NCI-H2196 (cell line): ENCODE measurements around the gene PPFIBP1.
A peak's percentile ranks its signal among the peaks of the same experiment; 100 is the strongest.
"Not testable (repeated sequence)": the region's sequence is repeated elsewhere in the genome, so short reads cannot be mapped to it uniquely, and the experiment has no call there.

Source experiments
- DNase-seq: peaks from one replicate; lab custom pipeline; 2025; ENCODE audit not compliant: unreplicated experiment; lab: John Stamatoyannopoulos, UW

Gene PPFIBP1

DNA sequence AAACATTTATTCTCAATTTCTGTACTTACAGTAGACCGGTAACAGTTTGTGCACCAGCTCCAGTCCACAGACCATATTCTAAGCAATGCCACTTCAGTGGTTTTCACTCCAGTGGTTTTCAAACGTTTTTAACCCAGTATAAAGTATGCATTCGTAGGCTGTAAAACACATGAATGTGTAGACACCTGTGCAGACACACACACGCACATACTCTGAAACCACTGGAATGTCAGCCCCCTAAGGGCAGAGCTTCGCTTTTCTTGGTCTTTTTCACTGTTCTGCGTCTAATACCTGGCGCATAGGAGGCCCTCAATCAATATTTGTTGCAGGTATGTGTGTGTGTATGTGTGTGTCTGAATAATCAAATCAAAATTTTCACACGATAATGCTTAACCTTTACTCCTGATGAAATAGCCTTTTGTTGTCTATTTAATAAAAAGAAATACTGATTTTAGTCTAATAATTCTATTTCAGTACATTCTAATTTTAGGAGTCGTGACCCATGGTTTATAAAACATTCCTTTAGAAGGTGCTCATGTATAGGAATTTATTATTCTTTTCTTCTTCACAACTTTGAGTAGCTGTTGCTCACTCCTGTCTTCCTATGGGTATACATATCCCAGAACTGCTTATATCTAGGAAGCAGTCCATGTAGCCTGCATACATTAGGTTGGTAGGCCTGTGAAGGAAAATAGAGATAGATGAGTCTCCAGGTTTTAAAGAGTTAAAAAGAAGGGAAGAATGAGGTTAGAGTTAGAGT is 98.6 kb downstream of the PPFIBP1 start:
- DNase-seq = no peak

DNA sequence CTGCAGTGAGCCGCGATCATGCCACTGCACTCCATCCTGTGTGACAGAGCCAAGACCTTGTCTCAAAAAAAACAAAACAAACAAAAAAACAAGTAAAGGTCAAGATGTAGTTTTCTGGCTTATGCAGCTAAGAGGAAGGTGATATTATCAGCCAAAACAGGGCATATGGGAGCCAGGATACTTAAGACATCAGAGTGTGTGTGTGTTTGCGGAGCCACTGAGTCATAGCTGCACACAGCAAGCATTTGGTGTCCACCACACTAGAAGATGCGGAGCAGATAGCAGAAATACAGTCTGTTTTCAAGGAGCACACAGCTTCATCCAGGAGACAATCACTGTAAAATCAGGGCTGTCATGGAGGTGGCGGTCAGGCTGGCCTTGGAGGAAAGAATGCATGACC is 99.6 kb downstream of the PPFIBP1 start:
- DNase-seq = no peak

DNA sequence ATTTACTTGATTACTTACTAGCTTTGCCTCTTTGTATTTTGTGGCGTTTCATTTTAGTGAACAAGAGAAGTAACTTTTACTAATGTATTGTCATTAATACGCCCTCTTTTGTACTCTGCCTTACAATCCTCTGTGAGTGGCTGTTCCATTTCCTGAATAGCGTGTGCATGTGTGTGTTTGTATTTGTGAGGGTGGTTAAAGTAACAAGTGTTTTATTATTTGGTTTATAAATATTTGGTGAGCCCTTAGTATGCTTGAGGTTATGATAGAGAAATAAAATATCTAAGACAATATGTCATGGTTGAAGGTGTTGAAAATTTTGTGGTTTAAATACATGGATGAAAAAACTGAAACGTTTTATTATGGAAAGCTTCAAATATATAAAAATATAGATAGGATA is 100.6 kb downstream of the PPFIBP1 start:
- DNase-seq = no peak

DNA sequence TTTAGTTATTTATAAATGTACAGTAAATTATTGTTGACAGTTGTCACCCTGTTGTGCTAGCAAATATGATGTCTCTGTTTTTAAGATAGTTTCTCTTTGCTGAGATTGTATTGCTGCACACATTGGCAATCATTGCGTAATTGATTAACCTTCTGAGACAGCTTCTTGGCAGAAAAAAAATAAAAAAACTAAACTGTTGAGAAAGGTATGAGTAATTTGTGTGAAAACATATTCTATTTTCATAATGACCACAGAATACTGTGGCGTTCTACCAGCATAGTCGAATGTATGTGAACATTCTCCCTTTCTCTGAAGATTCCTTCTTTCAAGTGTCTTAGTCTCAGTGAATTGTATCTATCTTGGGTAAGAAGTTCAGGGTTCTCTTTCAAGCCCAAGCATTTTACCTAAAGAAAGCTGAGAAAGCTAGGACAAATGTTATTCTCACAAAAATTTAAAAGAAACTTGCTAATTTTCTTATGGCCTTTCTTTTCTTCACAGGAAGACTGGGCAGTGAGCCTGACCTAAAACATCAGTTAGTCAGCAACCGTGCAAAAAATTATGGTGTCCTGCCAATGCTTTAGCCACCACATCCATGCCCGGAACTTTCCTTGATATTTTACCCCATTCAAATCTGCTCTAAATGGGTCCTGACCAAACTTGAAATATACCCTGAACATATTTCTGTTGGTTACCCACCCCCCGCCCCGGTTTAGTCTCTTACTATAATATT is 103.3 kb downstream of the PPFIBP1 start:
- no peak for DNase-seq

DNA sequence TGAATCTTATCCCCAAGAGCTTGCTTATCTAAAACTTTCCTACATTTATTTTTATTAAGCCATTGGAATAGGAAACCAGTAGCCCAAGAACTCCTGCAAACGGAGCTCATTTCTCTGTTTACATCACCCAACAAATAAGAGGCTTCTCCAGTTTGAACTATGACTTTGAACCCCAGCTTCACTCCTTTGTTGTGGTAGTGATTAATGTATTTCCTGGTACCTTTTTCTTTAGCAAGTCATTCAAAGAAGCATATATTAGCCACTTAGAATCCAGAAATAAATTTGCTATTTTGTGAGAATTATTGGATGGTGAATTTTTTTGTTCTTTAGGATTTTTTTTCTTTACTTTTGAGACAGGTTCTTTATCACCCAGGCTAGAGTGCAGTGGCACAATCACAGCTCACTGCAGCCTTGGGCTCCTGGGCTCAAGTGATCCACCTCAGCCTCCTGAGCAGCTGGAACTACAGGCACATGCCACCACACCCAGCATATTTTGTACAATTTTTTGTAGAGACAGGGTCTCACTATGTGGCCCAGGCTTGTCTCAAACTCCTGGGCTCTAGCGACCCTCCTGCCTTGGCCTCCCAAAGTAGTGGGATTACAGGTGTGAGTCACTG is 104.0 kb downstream of the PPFIBP1 start:
- DNase-seq = not testable (repeated sequence)

DNA sequence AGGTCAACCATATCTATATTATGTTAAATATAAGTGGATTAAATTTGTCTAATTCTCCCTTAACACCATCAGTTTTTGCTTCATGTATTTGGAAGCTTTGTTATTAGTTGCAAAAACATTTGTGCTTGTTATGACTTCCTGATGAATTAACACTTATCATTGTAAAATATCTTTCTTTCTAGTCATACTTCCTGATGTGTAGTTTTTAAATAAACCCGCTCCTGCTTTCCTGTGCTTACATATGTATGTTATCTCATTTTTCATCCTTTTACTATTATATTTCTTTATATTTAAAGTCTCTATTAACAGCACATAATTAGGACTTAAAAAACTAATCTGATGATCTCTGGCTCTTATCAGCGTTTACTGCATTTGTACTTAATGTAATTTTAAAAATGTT is 106.2 kb downstream of the PPFIBP1 start:
- DNase-seq = not testable (repeated sequence)

DNA sequence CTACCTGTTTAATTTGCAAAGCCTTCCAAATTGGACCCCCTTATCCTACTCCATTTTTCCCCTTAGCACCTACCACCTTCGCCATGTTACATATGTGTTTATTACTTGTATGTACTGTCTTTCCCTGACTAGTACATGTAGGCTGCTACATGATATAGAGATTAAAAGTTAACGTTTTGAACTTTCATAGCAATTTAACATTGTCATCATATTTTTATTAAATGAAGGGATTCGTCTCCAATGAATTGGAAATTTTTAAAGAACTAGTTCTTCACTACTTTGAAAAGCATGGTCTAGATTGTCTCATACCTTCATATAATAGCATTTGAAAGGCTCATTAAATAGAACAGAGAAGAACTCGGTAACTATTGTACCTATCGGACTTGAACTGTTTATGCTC is 107.4 kb downstream of the PPFIBP1 start:
- no peak for DNase-seq

DNA sequence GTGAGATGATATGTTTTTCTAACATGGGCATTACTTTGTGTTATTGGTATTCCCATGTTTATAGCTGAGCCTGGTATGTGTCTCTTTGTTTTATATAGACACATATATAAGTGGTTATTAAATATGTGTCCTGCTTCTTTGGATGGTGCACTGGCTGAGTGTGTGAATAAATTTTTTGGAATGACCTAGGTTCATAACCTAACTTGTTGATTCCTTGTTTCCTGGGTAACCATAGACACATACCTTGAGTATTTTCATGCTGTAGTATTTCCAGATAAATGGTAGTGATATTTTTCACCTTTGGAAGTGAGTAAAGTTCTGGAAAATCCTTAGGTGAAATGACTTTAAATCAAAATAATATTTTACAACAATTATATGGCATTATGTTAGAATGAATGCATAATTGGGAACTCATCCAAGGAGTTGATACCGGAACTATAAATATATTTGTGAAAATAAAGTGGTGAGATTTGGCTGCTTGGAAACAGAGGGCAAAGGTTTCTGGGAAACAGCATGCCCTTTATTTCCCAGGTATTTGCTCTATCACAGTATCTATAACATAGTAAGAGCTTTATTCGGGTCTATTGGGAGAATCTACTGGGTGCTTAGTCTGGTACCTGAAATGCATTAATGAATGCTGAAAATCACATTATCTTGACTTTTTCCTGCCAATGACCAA is 107.9 kb downstream of the PPFIBP1 start:
- no peak for DNase-seq

DNA sequence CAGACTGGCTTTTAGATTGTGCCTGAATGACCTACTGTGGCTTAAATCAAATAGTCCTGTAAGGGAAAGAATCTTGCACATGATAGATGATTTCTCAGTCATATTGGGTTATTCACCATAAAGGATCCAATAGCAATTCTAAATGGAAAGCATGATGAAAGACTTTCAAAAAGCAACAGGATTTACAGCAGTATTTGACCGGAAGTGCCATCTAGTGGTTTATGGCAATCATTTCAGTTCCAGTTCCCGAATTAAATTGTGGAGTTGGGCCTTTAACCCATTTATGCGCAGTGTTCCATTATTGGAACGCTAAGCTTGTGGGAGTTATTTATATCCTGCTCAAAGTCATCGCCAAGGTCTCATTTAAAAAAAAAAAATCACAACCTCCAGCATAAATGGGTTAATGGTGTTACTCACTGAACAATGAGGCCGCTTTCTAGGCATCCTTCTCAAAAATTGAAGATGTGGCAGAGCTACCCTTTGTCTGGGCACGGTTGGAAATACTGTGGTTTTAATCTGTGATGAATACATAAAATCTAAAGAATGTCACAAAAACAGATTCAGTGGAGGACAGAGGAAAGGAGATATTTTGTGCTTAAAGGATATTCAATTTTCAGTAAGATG is 111.5 kb downstream of the PPFIBP1 start:
- DNase-seq = peak; percentile 62

DNA sequence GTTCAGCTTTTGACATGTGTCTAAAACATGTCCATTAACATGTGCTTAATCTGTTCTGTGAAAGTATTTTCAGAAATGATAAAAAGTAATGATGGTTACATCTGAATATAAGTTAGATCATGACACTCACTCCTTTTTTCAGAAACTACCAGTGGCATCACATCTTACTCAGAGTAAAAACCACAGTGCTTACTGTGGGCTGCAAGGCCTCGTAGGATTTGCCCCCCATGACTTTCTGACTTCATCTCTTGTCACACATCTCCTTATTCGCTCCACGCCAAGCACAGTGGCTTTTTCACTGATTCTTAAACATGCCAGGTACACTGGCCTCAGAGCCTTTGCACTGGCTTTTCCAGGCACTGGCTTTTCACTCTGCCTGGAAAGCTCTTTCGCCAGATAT is 112.6 kb downstream of the PPFIBP1 start:
- not testable (repeated sequence) for DNase-seq

DNA sequence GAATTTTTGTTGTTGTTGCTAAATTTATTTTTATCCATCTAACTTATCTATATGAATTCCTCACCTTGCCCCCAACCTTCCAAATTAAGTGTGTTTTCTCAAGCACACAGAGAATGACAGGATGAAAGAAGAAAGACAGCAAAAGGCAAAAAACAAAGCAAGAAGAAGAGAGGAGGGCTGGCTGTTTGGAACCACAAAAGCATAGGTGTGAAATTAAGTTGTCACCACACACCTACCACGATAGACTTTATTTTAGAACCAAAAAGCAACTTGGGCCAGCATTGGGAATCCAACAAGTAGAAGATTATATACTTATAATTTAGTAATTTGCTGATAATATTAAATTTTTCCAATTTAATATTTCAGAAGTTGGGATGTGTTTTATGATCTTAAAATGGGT is 113.5 kb downstream of the PPFIBP1 start:
- DNase-seq = no peak

DNA sequence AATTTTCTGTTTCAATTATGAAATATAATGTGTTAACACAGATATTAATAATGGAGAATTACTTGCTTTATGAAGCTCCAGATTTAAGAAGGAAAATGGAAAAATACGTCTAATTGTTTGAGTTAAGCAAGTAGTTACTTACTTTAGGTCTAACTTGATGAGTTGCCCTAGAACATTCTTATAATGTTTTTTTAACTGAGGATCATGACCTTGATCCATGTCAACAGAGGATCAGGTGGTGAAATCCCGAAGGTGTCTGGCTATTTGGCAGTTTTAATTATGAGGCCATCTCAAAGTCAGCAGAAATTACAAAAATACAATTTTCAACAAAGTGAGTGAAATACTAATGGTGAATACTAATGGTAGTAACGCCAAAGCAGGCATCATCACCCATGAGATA is 115.3 kb downstream of the PPFIBP1 start:
- no peak for DNase-seq

DNA sequence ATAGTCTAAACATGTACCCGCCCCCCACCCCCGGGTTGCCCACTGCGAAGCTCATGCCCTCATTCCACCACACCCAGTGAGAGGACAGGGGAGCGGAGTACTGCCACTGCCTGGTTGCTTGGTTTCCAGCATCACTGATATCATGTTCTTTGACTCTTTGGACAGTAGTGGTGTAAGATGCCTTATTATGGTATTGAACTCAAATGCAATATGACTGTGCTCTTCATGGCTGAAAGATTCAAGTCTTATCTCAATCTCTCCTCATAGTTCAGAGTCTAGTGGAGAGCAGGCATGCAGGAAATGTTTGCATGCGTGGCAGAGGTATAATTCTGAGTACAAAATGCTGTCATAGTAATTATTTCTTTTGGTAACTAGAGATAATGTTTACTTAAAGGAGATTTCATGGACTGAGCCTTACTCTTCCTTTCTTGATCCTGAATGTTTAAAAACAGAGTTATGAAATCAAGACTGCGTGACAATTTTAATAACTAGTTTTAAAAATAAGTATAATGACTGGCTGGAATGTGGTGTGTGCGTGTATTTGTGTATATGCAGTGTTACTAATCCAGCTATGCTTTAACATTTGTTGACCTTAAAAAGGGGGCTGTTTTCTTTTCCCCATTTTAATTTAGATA is 116.7 kb downstream of the PPFIBP1 start:
- DNase-seq = not testable (repeated sequence)

DNA sequence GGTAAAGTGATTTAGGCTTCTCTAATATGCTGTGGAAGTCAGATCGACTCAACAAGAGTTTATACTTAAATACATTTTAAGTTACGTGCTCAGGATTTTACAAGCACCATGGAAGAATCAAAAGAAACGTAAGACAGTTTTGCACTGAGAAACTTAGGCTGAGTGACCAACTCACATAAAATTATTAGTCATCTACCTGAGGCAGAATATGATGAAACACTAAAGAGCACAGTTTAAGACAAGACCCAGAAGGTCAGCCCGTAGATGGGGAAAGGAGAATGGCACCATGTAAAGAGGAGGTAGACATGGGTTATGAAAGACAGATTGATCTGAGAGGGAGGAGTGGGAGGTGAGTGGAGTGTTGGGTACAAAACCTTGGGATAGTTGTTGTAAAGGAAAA is 118.4 kb downstream of the PPFIBP1 start:
- not testable (repeated sequence) for DNase-seq

DNA sequence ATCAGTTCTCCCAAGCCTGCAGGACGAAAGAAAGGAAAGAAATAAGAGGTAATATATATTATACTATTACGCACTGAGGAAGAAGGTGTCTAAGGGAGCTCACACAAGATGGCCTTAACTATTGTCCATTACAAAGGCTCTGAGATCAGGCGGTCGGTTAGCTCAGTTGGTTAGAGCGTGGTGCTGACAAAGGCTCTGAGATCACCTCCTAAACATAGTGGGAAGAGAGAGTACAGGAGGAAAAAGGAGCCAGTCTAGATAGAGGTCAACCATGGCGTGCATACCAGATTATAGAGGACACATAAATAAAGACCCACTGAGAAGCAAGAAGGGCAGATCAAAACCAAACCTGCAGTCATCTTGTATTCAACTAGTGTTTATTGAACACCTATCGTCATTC is 118.9 kb downstream of the PPFIBP1 start:
- not testable (repeated sequence) for DNase-seq

DNA sequence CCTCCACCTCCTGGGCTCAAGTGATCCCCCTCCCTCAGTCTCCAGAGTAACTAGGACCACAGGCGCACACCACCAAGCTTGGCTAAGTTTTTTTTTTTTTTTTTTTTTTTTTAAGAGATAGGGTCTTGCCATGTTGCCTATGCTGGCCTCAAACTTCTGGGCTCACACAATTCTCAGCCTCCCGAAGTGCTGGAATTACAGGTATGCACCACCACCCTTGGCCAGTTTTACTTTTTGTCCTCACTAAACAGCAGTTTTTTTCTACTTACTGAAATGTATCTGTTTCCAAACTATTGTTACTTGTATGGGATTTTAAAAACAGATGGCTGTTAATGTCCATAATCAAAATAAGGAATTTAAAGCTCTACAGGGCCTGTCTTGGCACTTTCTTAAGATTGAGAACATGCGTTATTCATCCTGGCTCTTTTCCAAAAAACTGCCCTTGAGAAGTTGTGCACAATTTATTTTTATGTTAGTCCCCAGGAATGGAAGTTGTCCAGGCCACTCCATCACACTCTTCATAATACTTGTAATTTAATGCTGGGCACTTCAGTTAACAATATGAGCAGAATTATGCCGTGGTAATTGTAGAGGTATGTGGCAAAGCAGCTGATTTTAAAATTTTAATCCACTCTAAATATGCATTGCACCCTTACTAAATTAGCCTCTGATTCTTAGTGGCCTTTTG is 120.3 kb downstream of the PPFIBP1 start:
- peak; percentile 62 for DNase-seq

DNA sequence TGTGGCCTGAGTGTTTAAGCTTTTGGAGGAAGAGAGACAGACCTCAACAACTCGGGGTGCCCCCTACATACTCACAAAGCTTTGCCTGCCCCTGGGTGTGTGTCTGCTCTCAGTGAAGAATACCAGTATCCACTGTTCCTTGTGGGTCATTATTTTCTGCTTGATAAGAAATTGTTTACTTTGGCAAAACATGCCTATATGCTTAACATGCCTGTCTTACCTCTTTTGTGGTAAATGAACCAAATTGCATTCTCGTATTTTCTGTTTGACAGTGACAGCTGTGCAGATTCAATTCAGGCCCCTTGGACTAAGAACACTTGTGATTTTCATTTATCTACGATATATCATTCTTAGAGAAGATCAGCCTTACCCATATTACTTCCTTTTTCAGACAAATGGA is 121.7 kb downstream of the PPFIBP1 start:
- no peak for DNase-seq

DNA sequence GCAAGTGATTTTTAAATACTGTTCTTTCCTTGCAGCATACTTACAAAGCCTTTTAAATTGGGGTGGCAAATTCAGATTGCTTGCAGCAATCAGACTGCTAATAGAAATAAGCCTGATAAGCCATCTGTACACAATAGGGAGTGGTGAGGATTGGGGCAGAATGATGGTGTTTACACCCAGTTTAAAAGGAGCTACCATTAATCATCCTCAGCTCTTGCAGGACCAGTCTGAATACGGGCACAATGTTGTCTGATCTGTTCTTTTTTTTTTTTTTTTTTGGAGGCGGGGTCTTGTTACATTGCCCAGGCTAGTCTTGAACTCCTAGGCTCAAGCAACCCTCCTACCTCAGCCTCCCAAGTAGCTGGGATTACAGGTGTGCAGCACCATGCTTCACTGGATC is 122.1 kb downstream of the PPFIBP1 start:
- no peak for DNase-seq

DNA sequence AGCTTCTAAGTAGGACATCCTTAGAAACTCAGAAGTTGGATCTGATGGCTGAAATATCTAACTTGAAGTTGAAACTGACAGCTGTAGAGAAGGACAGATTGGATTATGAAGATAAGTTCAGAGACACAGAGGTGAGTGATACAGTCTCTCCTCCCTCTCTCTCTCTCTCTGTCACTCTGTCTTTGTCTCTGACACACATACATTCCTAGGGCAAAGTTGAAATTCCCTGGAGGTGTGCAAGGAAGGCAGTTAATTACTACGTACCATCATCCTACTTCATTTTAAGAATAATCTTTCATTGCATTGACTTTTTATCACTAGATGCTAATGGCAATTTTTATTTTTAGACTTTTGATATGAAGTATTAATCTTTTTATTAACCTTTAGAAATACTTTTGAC is 126.0 kb downstream of the PPFIBP1 start:
- no peak for DNase-seq

DNA sequence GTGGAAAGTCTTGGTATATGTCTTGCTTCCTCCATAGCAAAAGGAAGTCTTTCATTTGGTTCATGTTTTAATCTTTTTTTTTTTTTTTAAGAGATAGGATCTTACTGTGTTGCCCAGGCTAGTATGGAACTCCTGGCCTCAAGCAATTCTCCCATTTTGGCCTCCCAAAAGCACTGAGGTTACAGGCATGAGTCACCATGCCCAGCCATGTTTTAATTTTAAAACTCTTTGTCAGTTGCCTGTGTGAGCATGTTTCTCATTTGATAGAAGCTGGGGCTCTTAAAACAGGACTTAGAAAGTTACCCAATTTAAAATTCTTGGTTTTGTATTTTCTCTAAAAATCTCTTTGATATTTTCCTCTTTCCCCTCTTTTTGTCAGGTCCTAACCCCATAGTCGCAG is 127.2 kb downstream of the PPFIBP1 start:
- DNase-seq = no peak
